Panc1 (cell line): ENCODE results near the gene COL13A1. TPM values are rescaled to one million over a fixed set of nuclear protein-coding genes. Genes with fewer than 3 reads are reported as not detected.

Experiments used
- ATAC-seq: fragments of 200-7000 bp; cut with Tn5 transposase; 2 replicates; pipeline ENCODE4 v1.9.1; 2020; ENCODE audit warnings: mild to moderate bottlenecking, moderate library complexity
- BruUV-seq: library from RNA; stranded (reverse); fragments of 400-500 nt; replicated peaks from 2 replicates; lab custom pipeline; 2021; lab: Mats Ljungman, UMichigan
- CTCF ChIA-PET: fragments of 300-600 bp; sonication (Branson Sonifier 250); formaldehyde crosslinking; loops from one replicate; lab custom pipeline; 2022; ENCODE audit warnings: antibody characterized with exemption; lab: Charles Lee
- POLR2A ChIA-PET: fragments of 300-600 bp; sonication (Branson Sonifier 250); formaldehyde crosslinking; loops from one replicate; lab custom pipeline; 2022; ENCODE audit warnings: antibody characterized with exemption; lab: Charles Lee
- DNase-seq: peaks from one replicate; pipeline ENCODE4 v3.0.0-alpha.2; 2010; ENCODE audit warnings: low read depth, low spot score
- H3K27ac ChIP-seq: 2 replicates; pipeline ENCODE4 v1.5.1; 2011; ENCODE audit warnings: mild to moderate bottlenecking, low read length, inconsistent platforms
- H3K27me3 ChIP-seq: fragments of 200-500 bp; sonication (Bioruptor generic); 2 replicates; pipeline ENCODE4 v1.6.0; 2014; ENCODE audit warnings: low read length, inconsistent platforms; ENCODE audit not compliant: control insufficient read depth, insufficient read depth
- H3K36me3 ChIP-seq: fragments of 200-500 bp; sonication (Bioruptor generic); 2 replicates; pipeline ENCODE4 v1.5.1; 2014; ENCODE audit warnings: inconsistent platforms, mild to moderate bottlenecking, low read length, moderate library complexity; ENCODE audit not compliant: control insufficient read depth, insufficient read depth
- H3K4me1 ChIP-seq: 2 replicates; pipeline ENCODE4 v1.5.1; 2011; ENCODE audit warnings: inconsistent platforms, mild to moderate bottlenecking, low read length, moderate library complexity; ENCODE audit not compliant: control insufficient read depth, insufficient read depth
- H3K4me3 ChIP-seq, 2 experiments: 2 replicates each; pipeline ENCODE4 v1.5.1; 2011 to 2012; ENCODE audit warnings: low read depth in 2 of 2, low read length in 2 of 2, mild to moderate bottlenecking in 2 of 2, inconsistent platforms in 1 of 2, moderate library complexity in 1 of 2
- H3K9me3 ChIP-seq: fragments of 200-500 bp; sonication (Bioruptor generic); 2 replicates; pipeline ENCODE4 v1.5.1; 2014; ENCODE audit warnings: low read depth, mild to moderate bottlenecking, inconsistent platforms, low read length, moderate library complexity; ENCODE audit not compliant: control insufficient read depth, insufficient read depth
- POLR2AphosphoS5 ChIP-seq: IDR thresholded peaks from 2 replicates; pipeline ENCODE4 v1.6.1; 2012; ENCODE audit warnings: mild to moderate bottlenecking, low read depth, low read length, moderate library complexity
- SIN3A ChIP-seq: IDR thresholded peaks from 2 replicates; pipeline ENCODE4 v1.6.1; 2012; ENCODE audit warnings: low read depth, mild to moderate bottlenecking, low read length, moderate library complexity, borderline replicate concordance; ENCODE audit not compliant: insufficient read depth
- TCF7L2 ChIP-seq: IDR thresholded peaks from 2 replicates; pipeline ENCODE4 v1.6.1; 2011; ENCODE audit warnings: mild to moderate bottlenecking, low read depth, low read length, inconsistent platforms
- in situ Hi-C: cut with HindIII; loops from 2 replicates; pipeline ENCODE4 v1.10.0; 2016; ENCODE audit warnings: low sequenced_read_pairs, low pct_unique_long_range_greater_than_20kb
- intact Hi-C: fragments of 100-400 bp; cut with micrococcal nuclease; formaldehyde crosslinking; loops from one replicate; pipeline ENCODE4 v1.10.0; 2022; ENCODE audit not compliant: unreplicated experiment
- total RNA-seq: library from RNA; stranded (reverse); gene quantifications from one replicate; pipeline ENCODE4 v1.2.1, GENCODE V29; 2021; ENCODE audit not compliant: unreplicated experiment
- TF ChIP-seq, protein P1 (sequence below), 2 experiments: IDR thresholded peaks; 2 replicates each; pipeline ENCODE4 v1.6.1; 2011 to 2012; ENCODE audit warnings: low read depth in 2 of 2, control low read depth in 1 of 2, low read length in 1 of 2, mild to moderate bottlenecking in 1 of 2, moderate library complexity in 1 of 2; ENCODE audit not compliant: insufficient read depth in 1 of 2
- TF ChIP-seq, protein P2 (sequence below): fragments of 450-650 bp; IDR thresholded peaks from 2 replicates; pipeline ENCODE4 v1.5.1; 2017; ENCODE audit warnings: mild to moderate bottlenecking

The COL13A1 gene
- total RNA-seq, 1 experiment from 2014 or later, result 1.0 TPM

DNA sequence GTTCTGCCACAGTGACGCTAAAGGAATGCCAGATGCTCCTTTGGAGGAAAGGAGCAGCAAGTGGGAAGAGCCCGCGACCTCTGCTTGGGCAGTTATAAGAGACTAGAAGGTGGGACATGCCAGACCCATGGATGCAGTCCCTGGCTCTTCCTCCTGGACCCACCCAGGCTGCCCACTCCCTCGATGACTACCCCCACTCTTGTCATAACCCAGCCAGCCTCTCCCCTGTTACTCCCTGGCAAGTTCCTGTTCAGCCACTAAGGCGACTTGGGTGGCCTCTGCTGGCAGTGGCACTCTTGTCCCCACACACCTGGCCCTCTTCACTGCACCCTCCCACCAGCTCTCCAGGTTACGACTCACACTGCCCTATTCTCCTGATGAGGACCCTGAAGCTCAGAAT lies 33.5 kb downstream of the COL13A1 start:
- Histone ChIP-seq H3K27me3 (no peaks in the 10 kb centered on the region), H3K27ac (no peak overlapping the region), H3K9me3 (no peaks in the 10 kb centered on the region), H3K36me3 (no peaks in the 10 kb centered on the region), H3K4me3 (no peak overlapping the region), H3K4me1 (no peaks in the 10 kb centered on the region)
- ATAC-seq (no peak), DNase-seq (no peak)
- in situ Hi-C loops, result no loop called here
- no TSS peak for BruUV-seq
- TF ChIP-seq, protein P1, sequence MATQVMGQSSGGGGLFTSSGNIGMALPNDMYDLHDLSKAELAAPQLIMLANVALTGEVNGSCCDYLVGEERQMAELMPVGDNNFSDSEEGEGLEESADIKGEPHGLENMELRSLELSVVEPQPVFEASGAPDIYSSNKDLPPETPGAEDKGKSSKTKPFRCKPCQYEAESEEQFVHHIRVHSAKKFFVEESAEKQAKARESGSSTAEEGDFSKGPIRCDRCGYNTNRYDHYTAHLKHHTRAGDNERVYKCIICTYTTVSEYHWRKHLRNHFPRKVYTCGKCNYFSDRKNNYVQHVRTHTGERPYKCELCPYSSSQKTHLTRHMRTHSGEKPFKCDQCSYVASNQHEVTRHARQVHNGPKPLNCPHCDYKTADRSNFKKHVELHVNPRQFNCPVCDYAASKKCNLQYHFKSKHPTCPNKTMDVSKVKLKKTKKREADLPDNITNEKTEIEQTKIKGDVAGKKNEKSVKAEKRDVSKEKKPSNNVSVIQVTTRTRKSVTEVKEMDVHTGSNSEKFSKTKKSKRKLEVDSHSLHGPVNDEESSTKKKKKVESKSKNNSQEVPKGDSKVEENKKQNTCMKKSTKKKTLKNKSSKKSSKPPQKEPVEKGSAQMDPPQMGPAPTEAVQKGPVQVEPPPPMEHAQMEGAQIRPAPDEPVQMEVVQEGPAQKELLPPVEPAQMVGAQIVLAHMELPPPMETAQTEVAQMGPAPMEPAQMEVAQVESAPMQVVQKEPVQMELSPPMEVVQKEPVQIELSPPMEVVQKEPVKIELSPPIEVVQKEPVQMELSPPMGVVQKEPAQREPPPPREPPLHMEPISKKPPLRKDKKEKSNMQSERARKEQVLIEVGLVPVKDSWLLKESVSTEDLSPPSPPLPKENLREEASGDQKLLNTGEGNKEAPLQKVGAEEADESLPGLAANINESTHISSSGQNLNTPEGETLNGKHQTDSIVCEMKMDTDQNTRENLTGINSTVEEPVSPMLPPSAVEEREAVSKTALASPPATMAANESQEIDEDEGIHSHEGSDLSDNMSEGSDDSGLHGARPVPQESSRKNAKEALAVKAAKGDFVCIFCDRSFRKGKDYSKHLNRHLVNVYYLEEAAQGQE (IDR thresholded peaks at IDR 0.05; ENCODE audit: insufficient read depth in 1 of 2, low read depth in 2 of 2, low read length in 1 of 2), result no peak
- no peak for TF ChIP-seq SIN3A
- TF ChIP-seq, protein P2, sequence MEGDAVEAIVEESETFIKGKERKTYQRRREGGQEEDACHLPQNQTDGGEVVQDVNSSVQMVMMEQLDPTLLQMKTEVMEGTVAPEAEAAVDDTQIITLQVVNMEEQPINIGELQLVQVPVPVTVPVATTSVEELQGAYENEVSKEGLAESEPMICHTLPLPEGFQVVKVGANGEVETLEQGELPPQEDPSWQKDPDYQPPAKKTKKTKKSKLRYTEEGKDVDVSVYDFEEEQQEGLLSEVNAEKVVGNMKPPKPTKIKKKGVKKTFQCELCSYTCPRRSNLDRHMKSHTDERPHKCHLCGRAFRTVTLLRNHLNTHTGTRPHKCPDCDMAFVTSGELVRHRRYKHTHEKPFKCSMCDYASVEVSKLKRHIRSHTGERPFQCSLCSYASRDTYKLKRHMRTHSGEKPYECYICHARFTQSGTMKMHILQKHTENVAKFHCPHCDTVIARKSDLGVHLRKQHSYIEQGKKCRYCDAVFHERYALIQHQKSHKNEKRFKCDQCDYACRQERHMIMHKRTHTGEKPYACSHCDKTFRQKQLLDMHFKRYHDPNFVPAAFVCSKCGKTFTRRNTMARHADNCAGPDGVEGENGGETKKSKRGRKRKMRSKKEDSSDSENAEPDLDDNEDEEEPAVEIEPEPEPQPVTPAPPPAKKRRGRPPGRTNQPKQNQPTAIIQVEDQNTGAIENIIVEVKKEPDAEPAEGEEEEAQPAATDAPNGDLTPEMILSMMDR, result no peak
- intact Hi-C loops, result no loop called here
- ChIA-PET POLR2A (no interaction called here), CTCF (no interaction called here)

GRCh38 chr10:69835875-69836730 lies 34.4 kb downstream of the COL13A1 start:
- no peak for DNase-seq
- BruUV-seq, result no TSS peak
- CTCF ChIA-PET, result no interaction called here
- H3K27me3 ChIP-seq, result no peaks in the 10 kb centered on the region
- POLR2A ChIA-PET, result no interaction called here
- H3K4me1 ChIP-seq, result no peaks in the 10 kb centered on the region
- TF ChIP-seq, protein P2, result no peak
- TF ChIP-seq POLR2AphosphoS5, result no peak
- TF ChIP-seq, protein P1 (IDR thresholded peaks at IDR 0.05; ENCODE audit: insufficient read depth in 1 of 2, low read depth in 2 of 2, low read length in 1 of 2), result no peak
- TF ChIP-seq SIN3A, result no peak
- no peak for TF ChIP-seq TCF7L2
- in situ Hi-C loops (no loop called here), intact Hi-C loops (no loop called here)
- no peaks in the 10 kb centered on the region for H3K9me3 ChIP-seq
- ATAC-seq, result no peak
- no peaks in the 10 kb centered on the region for H3K36me3 ChIP-seq
- no peak overlapping the region for H3K4me3 ChIP-seq
- H3K27ac ChIP-seq, result no peak overlapping the region
